ENCODE data around the gene GSTM2. TPM values are rescaled to one million over a fixed set of nuclear protein-coding genes. Genes with fewer than 3 reads are reported as not detected.

The GSTM2 gene
- total RNA-seq (42.9 and 43.3 TPM in 2 replicates), polyA plus RNA-seq (73.0 and 94.4 TPM in 2 replicates), polyA minus RNA-seq (6.2 and 9.7 TPM in 2 replicates)
- 7.5 TPM for total RNA-seq (2013)

GRCh38 chr1:109667452-109668122 is at the start of gene GSTM2:
TSS of gene GSTM2 (plus strand) at chr1:109668057. CDS start at chr1:109668116, 59 bp downstream.
- peaks cover 4 to 14% of the 10 kb centered on the region in 2 donors for H3K4me1 ChIP-seq (ENCODE audit: control insufficient read depth in 2 of 2, insufficient read depth in 2 of 2, low read length in 2 of 2)
- TF ChIP-seq EZH2 (IDR thresholded peaks at IDR 0.05; ENCODE audit: borderline replicate concordance, insufficient read depth, low read depth, low read length, poor library complexity, severe bottlenecking) (no peak), CTCF (IDR thresholded peaks at IDR 0.05) (no peak)
- H3K27ac ChIP-seq (ENCODE audit: low read length in 2 of 2), result no peak within 1 kb of the TSS
- intact Hi-C loops (cut with micrococcal nuclease), result no loop called here
- H3K79me2 ChIP-seq (ENCODE audit: control insufficient read depth, insufficient read depth, low read length), result no peaks in the 10 kb centered on the region
- peak; percentile 71 for DNase-seq
- H3K4me1 Mint-ChIP-seq, result peaks cover 19% of the 10 kb centered on the region
- H2AFZ ChIP-seq (ENCODE audit: insufficient read depth, low read depth, low read length, poor library complexity, severe bottlenecking), result peak within 1 kb of the TSS; percentile 58
- no peaks in the 10 kb centered on the region for H3K9me3 ChIP-seq (ENCODE audit: control extremely low read depth in 1 of 3, control insufficient read depth in 2 of 3, insufficient read depth in 1 of 3, low read length in 2 of 3)
- H3K9me3 Mint-ChIP-seq (ENCODE audit: insufficient read depth), result no peaks in the 10 kb centered on the region
- H3K36me3 ChIP-seq (replicated peaks in 1 of 2; ENCODE audit: control extremely low read depth in 1 of 2, control insufficient read depth in 1 of 2, extremely low read depth in 1 of 2, insufficient read depth in 2 of 2, low read length in 1 of 2), result no peaks in the 10 kb centered on the region
- peak within 1 kb of the TSS; percentile 72 for H3K4me2 ChIP-seq (replicated peaks; ENCODE audit: low read depth, low read length, poor library complexity, severe bottlenecking)
- no peaks in the 10 kb centered on the region for H3K27me3 Mint-ChIP-seq
- H3K9ac ChIP-seq (ENCODE audit: low read length), result peak within 1 kb of the TSS; percentile 44
- H3K4me3 Mint-ChIP-seq, result peak within 1 kb of the TSS; percentile 87
- peak within 1 kb of the TSS; percentile 5 to 43 (median 30) for H3K4me3 ChIP-seq (ENCODE audit: control extremely low read depth in 1 of 5, extremely low read depth in 1 of 5, insufficient read depth in 1 of 5, low read depth in 2 of 5, low read length in 4 of 5)
- CTCF ChIA-PET, result interaction anchor here (1.1 kb wide), 1 partner anchor 28 kb away, joined by 4 read pairs; no protein-coding TSS in a partner anchor
- H4K20me1 ChIP-seq (ENCODE audit: control insufficient read depth, insufficient read depth, low read length, poor library complexity, severe bottlenecking), result no peaks in the 10 kb centered on the region
- H3K27me3 ChIP-seq (replicated peaks in 1 of 4; ENCODE audit: control extremely low read depth in 1 of 4, control insufficient read depth in 3 of 4, insufficient read depth in 4 of 4, low read length in 3 of 4), result no peaks in the 10 kb centered on the region
- WGBS (ENCODE audit: insufficient coverage), result 0% methylated on average over 9 of the region's 22 CpGs
- POLR2A ChIA-PET, result no interaction called here
- peak within 1 kb of the TSS; percentile 63 for H3K27ac Mint-ChIP-seq
- ATAC-seq (ENCODE audit: low read depth), result peak; percentile 98
